Naive B cell (primary cell): ENCODE measurements around the gene DCP1A. TPM values are rescaled to one million over a fixed set of nuclear protein-coding genes. Genes with fewer than 3 reads are reported as not detected.
"Not testable (repeated sequence)": the region's sequence is repeated elsewhere in the genome, so short reads cannot be mapped to it uniquely, and the experiment has no call there.

Source experiments
- ATAC-seq, 2 donors: fragments of 150-1000 bp; cut with Tn5 transposase; 2 replicates each; pipeline ENCODE4 v1.10.0; 2021; ENCODE audit warnings: low read depth in 2 of 2, mild to moderate bottlenecking in 2 of 2, moderate library complexity in 2 of 2
- DNase-seq: peaks from one replicate; pipeline ENCODE4 v3.0.0; 2022
- H3K27ac Mint-ChIP-seq, 6 donors: one replicate each; pipeline ENCODE4 v1.8.0; 2020 to 2022; ENCODE audit warnings: mild to moderate bottlenecking in 6 of 6, mixed read lengths in 6 of 6, moderate library complexity in 5 of 6, inconsistent platforms in 2 of 6
- H3K27me3 Mint-ChIP-seq, 3 donors: one replicate each; pipeline ENCODE4 v1.8.0; 2021 to 2022; ENCODE audit warnings: mixed read lengths in 3 of 3, mild to moderate bottlenecking in 1 of 3
- H3K36me3 Mint-ChIP-seq, 2 donors: one replicate each; pipeline ENCODE4 v1.8.0; 2020 to 2022; ENCODE audit warnings: mixed read lengths in 2 of 2, inconsistent platforms in 1 of 2, mild to moderate bottlenecking in 1 of 2
- H3K4me1 Mint-ChIP-seq, 3 donors: one replicate each; pipeline ENCODE4 v1.8.0; 2020 to 2022; ENCODE audit warnings: mixed read lengths in 3 of 3, inconsistent platforms in 1 of 3, mild to moderate bottlenecking in 1 of 3, moderate library complexity in 1 of 3
- H3K4me3 Mint-ChIP-seq, 8 donors: one replicate each; pipeline ENCODE4 v1.8.0; 2020 to 2022; ENCODE audit warnings: mild to moderate bottlenecking in 8 of 8, mixed read lengths in 8 of 8, moderate library complexity in 8 of 8, inconsistent platforms in 2 of 8
- H3K9me3 Mint-ChIP-seq, 7 donors: one replicate each; pipeline ENCODE4 v1.8.0; 2020 to 2022; ENCODE audit warnings: mixed read lengths in 7 of 7, mild to moderate bottlenecking in 5 of 7, inconsistent platforms in 2 of 7, moderate library complexity in 1 of 7
- polyA plus RNA-seq, 6 donors: library from polyadenylated mRNA; unstranded; fragments of 300-500 nt; fragmentation: Illumina TruSeq; gene quantifications; one replicate each; pipeline ENCODE4 v1.2.3, GENCODE V29; 2021; ENCODE audit warnings: low read depth in 6 of 6

Gene DCP1A
- 10 to 100 TPM; 55.7 to 95.6 (median 80.8) TPM for polyA plus RNA-seq

GRCh38 chr3:53347261-53348064, at the start of gene DCP1A:
TSS of gene DCP1A (minus strand) at chr3:53347543. CDS start at chr3:53347517, 26 bp downstream.
- Mint-ChIP-seq H3K27ac (peak within 1 kb of the TSS; percentile 98 to 100 (median 99)), H3K4me1 (peaks cover 23 to 38% (median 25%) of the 10 kb centered on the region in 3 donors), H3K9me3 (no peaks in the 10 kb centered on the region), H3K27me3 (no peaks in the 10 kb centered on the region), H3K4me3 (peak within 1 kb of the TSS; percentile 98 to 100 (median 99)), H3K36me3 (peaks cover 9 to 19% of the 10 kb centered on the region in 2 donors)
- peak; percentile 95 for DNase-seq
- peak; percentile 95 for ATAC-seq

- no peaks in the 10 kb centered on the region for H3K36me3 Mint-ChIP-seq
- peaks cover 31 to 37% (median 32%) of the 10 kb centered on the region in 3 donors for H3K27me3 Mint-ChIP-seq
- H3K27ac Mint-ChIP-seq = no peak overlapping the region
- DNase-seq = no peak
- no peak overlapping the region for H3K4me3 Mint-ChIP-seq
- no peak for ATAC-seq
- H3K9me3 Mint-ChIP-seq = peaks cover 0 to 3% (median 2%) of the 10 kb centered on the region in 7 donors
- H3K4me1 Mint-ChIP-seq = peaks cover 0 to 2% (median 0%) of the 10 kb centered on the region in 3 donors
Measured at GRCh38 chr3:53384465-53385423, 37.4 kb upstream of the DCP1A start.

GRCh38 chr3:53382106-53382505, 34.8 kb upstream of the DCP1A start:
- no peak overlapping the region for H3K4me3 Mint-ChIP-seq
- no peak overlapping the region for H3K27ac Mint-ChIP-seq
- peaks cover 31 to 45% (median 33%) of the 10 kb centered on the region in 3 donors for H3K27me3 Mint-ChIP-seq
- DNase-seq (no peak), ATAC-seq (no peak)
- peaks cover 0 to 2% (median 0%) of the 10 kb centered on the region in 3 donors for H3K4me1 Mint-ChIP-seq
- no peaks in the 10 kb centered on the region for H3K36me3 Mint-ChIP-seq
- H3K9me3 Mint-ChIP-seq = peaks cover 0 to 3% (median 0%) of the 10 kb centered on the region in 7 donors

DNA sequence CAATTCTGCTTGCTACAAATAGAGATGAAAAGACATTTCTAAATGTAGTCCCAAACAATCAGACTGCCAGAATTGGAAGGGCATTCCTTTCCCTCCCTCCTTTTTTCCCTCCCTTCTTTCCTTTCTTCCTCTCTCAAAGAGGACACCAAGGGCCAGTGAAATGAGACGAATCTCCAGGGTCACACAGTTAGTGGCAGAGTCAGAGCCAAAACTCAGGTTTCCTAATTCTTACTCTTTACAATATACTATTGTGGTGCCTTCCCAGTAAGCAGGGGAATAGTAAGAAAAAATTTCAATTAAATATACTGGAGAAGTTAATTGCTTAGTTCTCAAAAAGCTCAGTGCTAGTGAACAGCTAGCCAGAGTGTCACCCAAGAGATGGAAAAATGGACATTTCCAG, 33.0 kb upstream of the DCP1A start:
- Mint-ChIP-seq H3K27ac (no peak overlapping the region), H3K36me3 (no peaks in the 10 kb centered on the region), H3K27me3 (peaks cover 19 to 28% (median 21%) of the 10 kb centered on the region in 3 donors), H3K9me3 (peaks cover 0 to 3% (median 0%) of the 10 kb centered on the region in 7 donors), H3K4me3 (no peak overlapping the region), H3K4me1 (peaks cover 0 to 2% (median 0%) of the 10 kb centered on the region in 3 donors)
- DNase-seq (no peak), ATAC-seq (no peak)

- no peak overlapping the region for H3K27ac Mint-ChIP-seq
- DNase-seq (no peak), ATAC-seq (no peak)
- H3K9me3 Mint-ChIP-seq = peaks cover 0 to 3% (median 0%) of the 10 kb centered on the region in 7 donors
- H3K27me3 Mint-ChIP-seq = peaks cover 18 to 23% (median 20%) of the 10 kb centered on the region in 3 donors
- H3K4me3 Mint-ChIP-seq = no peak overlapping the region
- H3K36me3 Mint-ChIP-seq = no peaks in the 10 kb centered on the region
- peaks cover 0 to 5% (median 0%) of the 10 kb centered on the region in 3 donors for H3K4me1 Mint-ChIP-seq
Measured at GRCh38 chr3:53379898-53380297, 32.6 kb upstream of the DCP1A start.

DNA sequence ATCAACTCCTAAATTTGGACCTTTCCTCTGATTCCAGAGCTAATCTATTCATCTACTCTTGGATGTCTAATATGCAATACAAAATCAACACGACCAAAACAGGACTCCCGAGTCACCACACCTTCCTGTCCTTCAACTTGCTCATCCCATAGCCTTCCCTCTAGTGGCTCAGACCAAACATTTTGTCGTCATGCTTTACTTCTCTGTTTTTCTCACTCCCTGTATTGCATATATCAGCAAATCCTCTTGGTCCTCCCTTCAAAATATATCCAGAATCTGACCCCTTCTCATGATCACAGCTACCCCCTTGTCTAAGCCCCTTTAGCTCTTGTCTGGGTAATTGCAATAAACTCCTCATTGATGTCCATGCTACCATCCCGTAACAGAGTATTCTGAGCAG, 30.5 kb upstream of the DCP1A start:
- Mint-ChIP-seq H3K36me3 (no peaks in the 10 kb centered on the region), H3K27me3 (peaks cover 16 to 33% (median 29%) of the 10 kb centered on the region in 3 donors), H3K9me3 (peaks cover 0 to 3% (median 0%) of the 10 kb centered on the region in 7 donors), H3K4me3 (no peak overlapping the region), H3K27ac (no peak overlapping the region), H3K4me1 (peaks cover 0 to 2% (median 0%) of the 10 kb centered on the region in 3 donors)
- ATAC-seq = no peak
- no peak for DNase-seq

DNA sequence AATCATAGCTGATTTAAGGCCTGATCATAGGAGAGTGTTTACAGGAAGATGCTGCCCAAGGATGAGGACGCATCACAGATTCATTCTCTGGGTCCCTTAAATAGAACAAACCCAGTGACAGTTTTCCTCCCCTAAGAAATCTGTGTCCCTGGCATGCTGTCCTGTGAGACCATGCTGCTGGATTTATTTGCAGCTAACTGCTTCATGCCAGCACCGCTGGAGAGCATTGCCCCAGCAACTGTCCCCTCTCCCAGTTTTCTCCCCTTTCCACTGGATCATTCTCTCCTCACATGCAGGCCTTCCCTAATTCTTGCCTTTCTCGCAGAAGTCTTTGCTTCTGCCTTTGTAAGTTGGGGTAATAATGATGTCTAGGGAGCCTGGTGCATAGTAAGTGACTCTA, 29.3 kb upstream of the DCP1A start:
- DNase-seq = no peak
- Mint-ChIP-seq H3K4me3 (no peak overlapping the region), H3K27me3 (peaks cover 20 to 44% (median 34%) of the 10 kb centered on the region in 3 donors), H3K36me3 (no peaks in the 10 kb centered on the region), H3K4me1 (peaks cover 0 to 2% (median 0%) of the 10 kb centered on the region in 3 donors), H3K9me3 (no peaks in the 10 kb centered on the region), H3K27ac (no peak overlapping the region)
- no peak for ATAC-seq

DNA sequence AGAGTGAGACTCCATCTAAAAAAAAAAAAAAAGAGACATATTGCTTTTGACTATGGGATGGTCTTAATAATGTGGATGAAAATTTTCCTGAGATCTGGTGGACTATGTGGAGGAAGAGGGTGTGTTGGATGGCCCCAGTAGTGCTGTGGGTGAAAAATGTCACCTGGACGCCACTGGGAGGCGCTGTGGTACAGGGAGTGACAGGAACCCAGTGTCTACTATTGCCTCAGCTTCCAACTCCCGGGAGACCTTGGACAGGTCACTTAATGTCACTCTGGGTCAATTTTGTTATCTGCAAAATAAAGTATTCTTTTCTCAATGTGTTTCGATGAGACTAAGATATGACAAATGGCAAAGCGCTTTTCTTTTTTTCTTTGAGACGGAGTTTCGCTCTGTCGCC, 27.7 kb upstream of the DCP1A start:
- Mint-ChIP-seq H3K4me3 (no peak overlapping the region), H3K9me3 (peaks cover 0 to 4% (median 0%) of the 10 kb centered on the region in 7 donors), H3K27ac (no peak overlapping the region), H3K27me3 (peaks cover 20 to 51% (median 42%) of the 10 kb centered on the region in 3 donors), H3K4me1 (peaks cover 0 to 2% (median 0%) of the 10 kb centered on the region in 3 donors), H3K36me3 (no peaks in the 10 kb centered on the region)
- ATAC-seq = no peak
- peak; percentile 6 for DNase-seq

- not testable (repeated sequence) for DNase-seq, ATAC-seq, H3K27ac Mint-ChIP-seq, H3K4me3 Mint-ChIP-seq, H3K36me3 Mint-ChIP-seq, H3K9me3 Mint-ChIP-seq, H3K4me1 Mint-ChIP-seq
- H3K27me3 Mint-ChIP-seq = peaks cover 9 to 36% (median 28%) of the 10 kb centered on the region in 3 donors
Measured at GRCh38 chr3:53370719-53371118, 23.4 kb upstream of the DCP1A start.

DNA sequence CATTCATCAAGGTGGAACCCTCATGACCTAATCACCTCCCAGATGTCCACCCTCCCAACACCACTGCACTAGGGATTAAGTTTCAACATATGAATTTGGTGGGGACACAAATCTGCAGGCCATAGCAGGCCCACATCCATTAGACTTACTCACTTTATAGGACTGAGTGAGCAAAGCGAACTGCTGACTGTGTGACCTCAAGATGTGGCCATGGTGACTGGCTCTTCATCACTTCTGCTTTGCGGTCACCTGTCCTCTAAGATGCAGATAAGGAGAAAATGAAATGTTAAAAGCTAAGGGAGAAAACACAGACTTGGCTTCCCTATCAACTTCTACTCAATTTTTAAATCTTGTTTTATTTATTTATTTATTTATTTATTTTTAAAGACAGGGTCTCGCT, 14.5 kb upstream of the DCP1A start:
- no peak overlapping the region for H3K4me3 Mint-ChIP-seq
- no peaks in the 10 kb centered on the region for H3K36me3 Mint-ChIP-seq
- DNase-seq (no peak), ATAC-seq (no peak)
- no peaks in the 10 kb centered on the region for H3K9me3 Mint-ChIP-seq
- no peak overlapping the region for H3K27ac Mint-ChIP-seq
- H3K4me1 Mint-ChIP-seq = no peaks in the 10 kb centered on the region
- H3K27me3 Mint-ChIP-seq = peaks cover 4 to 6% (median 5%) of the 10 kb centered on the region in 3 donors

GRCh38 chr3:53357458-53357857, 10.1 kb upstream of the DCP1A start:
- DNase-seq (no peak), ATAC-seq (no peak)
- Mint-ChIP-seq H3K27ac (no peak overlapping the region), H3K4me3 (no peak overlapping the region), H3K27me3 (peaks cover 0 to 4% (median 0%) of the 10 kb centered on the region in 3 donors), H3K4me1 (no peaks in the 10 kb centered on the region), H3K9me3 (no peaks in the 10 kb centered on the region), H3K36me3 (no peaks in the 10 kb centered on the region)

DNA sequence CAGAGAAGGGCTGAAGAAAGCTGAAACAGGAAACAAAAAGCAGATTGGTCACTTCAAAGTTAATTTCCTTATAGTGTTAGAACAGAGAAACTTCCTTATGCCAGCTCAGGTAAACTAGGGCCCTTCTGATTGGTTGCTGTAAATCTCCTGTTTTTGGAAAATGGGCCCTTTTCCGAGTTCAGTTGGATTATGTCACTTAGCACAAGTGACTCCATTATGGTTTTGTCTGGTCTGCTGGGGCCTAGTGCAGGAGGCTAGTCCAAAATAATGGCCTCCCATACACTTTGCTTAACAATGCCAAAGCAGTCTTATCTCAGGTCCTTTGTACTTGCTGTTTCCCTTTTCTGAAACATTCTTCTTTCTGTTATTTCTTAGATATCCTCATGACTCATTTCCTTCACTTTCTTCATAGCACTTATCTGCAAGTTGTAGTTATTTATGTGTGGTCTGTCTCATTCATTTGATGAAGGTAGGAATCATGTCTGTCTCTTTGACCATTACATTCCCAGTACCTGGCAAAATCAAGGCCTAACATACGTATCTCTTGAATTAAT, 7.7 kb upstream of the DCP1A start:
- DNase-seq (no peak), ATAC-seq (no peak)
- no peak overlapping the region for H3K4me3 Mint-ChIP-seq
- peaks cover 0 to 4% (median 0%) of the 10 kb centered on the region in 3 donors for H3K27me3 Mint-ChIP-seq
- H3K9me3 Mint-ChIP-seq = no peaks in the 10 kb centered on the region
- H3K4me1 Mint-ChIP-seq = no peaks in the 10 kb centered on the region
- no peaks in the 10 kb centered on the region for H3K36me3 Mint-ChIP-seq
- no peak overlapping the region for H3K27ac Mint-ChIP-seq

DNA sequence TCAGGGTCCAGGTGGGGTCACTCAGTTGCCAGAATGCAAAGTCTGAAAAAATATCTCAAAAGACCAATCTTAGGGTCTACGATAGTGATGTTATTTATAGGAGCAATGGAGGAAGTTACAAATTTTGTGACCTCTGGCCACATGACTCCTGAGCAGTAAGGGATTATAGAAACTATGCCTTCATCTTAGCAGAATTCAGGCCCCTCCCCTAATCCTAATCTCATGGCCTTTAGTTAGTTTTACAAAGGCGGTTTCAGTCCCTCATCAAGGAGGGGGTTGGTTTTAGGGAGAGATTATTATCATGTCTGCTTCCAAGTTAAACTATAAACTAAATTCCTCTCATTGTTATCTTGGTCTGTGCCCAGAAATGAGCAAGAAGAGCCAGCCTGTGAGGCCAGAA, 5.9 kb upstream of the DCP1A start:
- H3K36me3 Mint-ChIP-seq = no peaks in the 10 kb centered on the region

More for the DNA sequence above, 5.9 kb upstream of the DCP1A start:
- peak overlapping the region in 1 of 6 donors; percentile 60 for H3K27ac Mint-ChIP-seq
- H3K9me3 Mint-ChIP-seq = no peaks in the 10 kb centered on the region
- H3K4me1 Mint-ChIP-seq = no peaks in the 10 kb centered on the region
- ATAC-seq (no peak), DNase-seq (no peak)
- H3K27me3 Mint-ChIP-seq = no peaks in the 10 kb centered on the region
- no peak overlapping the region for H3K4me3 Mint-ChIP-seq
